Naive B cell (primary cell): ENCODE measurements around the gene NUP37. TPM values are rescaled to one million over a fixed set of nuclear protein-coding genes. Genes with fewer than 3 reads are reported as not detected.
A peak's percentile ranks its signal among the peaks of the same experiment; 100 is the strongest.

Experiments
- ATAC-seq, 2 donors: fragments of 150-1000 bp; cut with Tn5 transposase; 2 replicates each; pipeline ENCODE4 v1.10.0; 2021; ENCODE audit warnings: low read depth in 2 of 2, mild to moderate bottlenecking in 2 of 2, moderate library complexity in 2 of 2
- DNase-seq: peaks from one replicate; pipeline ENCODE4 v3.0.0; 2022
- H3K27ac Mint-ChIP-seq, 6 donors: one replicate each; pipeline ENCODE4 v1.8.0; 2020 to 2022; ENCODE audit warnings: mild to moderate bottlenecking in 6 of 6, mixed read lengths in 6 of 6, moderate library complexity in 5 of 6, inconsistent platforms in 2 of 6
- H3K27me3 Mint-ChIP-seq, 3 donors: one replicate each; pipeline ENCODE4 v1.8.0; 2021 to 2022; ENCODE audit warnings: mixed read lengths in 3 of 3, mild to moderate bottlenecking in 1 of 3
- H3K36me3 Mint-ChIP-seq, 2 donors: one replicate each; pipeline ENCODE4 v1.8.0; 2020 to 2022; ENCODE audit warnings: mixed read lengths in 2 of 2, inconsistent platforms in 1 of 2, mild to moderate bottlenecking in 1 of 2
- H3K4me1 Mint-ChIP-seq, 3 donors: one replicate each; pipeline ENCODE4 v1.8.0; 2020 to 2022; ENCODE audit warnings: mixed read lengths in 3 of 3, inconsistent platforms in 1 of 3, mild to moderate bottlenecking in 1 of 3, moderate library complexity in 1 of 3
- H3K4me3 Mint-ChIP-seq, 8 donors: one replicate each; pipeline ENCODE4 v1.8.0; 2020 to 2022; ENCODE audit warnings: mild to moderate bottlenecking in 8 of 8, mixed read lengths in 8 of 8, moderate library complexity in 8 of 8, inconsistent platforms in 2 of 8
- H3K9me3 Mint-ChIP-seq, 7 donors: one replicate each; pipeline ENCODE4 v1.8.0; 2020 to 2022; ENCODE audit warnings: mixed read lengths in 7 of 7, mild to moderate bottlenecking in 5 of 7, inconsistent platforms in 2 of 7, moderate library complexity in 1 of 7
- polyA plus RNA-seq, 6 donors: library from polyadenylated mRNA; unstranded; fragments of 300-500 nt; fragmentation: Illumina TruSeq; gene quantifications; one replicate each; pipeline ENCODE4 v1.2.3, GENCODE V29; 2021; ENCODE audit warnings: low read depth in 6 of 6

Gene NUP37
- polyA plus RNA-seq, 6 donors from 2014 or later, result 31.4 to 39.6 (median 37.6) TPM

DNA sequence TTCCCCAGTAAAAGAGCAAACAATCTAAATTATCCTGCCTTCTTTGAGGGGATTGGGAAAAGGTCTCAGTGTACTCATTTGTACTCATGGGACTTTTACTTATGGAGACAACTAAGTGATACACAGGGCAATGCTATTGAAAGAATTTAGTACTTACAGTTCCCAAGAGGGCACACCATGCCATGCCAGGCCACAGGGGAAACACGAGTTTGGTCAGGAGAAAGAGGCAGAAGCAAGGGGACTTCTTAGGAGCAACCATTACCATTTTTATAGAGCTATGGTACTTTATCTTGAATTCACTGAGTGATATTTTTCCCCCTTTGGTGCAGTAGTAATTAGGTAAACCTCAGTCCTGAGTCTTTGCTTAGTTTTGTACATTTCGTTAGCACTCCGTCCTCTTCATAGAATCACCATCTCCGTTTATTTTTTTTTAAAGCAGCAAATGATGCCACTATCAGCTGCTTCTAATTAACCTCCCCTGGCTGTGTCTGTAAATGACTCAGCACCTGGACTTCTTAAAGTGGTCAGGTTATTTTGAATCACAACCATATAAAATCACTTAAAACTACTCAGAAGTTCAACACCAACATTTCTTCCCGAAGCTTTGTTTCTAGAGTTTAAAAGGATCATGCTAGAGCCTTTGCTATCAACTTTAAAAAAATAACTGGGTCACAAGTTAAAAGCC is 52.2 kb downstream of the NUP37 start:
- DNase-seq (no peak), ATAC-seq (no peak)
- no peaks in the 10 kb centered on the region for H3K36me3 Mint-ChIP-seq
- peaks cover 0 to 3% (median 0%) of the 10 kb centered on the region in 3 donors for H3K4me1 Mint-ChIP-seq
- H3K4me3 Mint-ChIP-seq, result no peak overlapping the region
- H3K9me3 Mint-ChIP-seq, result no peaks in the 10 kb centered on the region
- H3K27me3 Mint-ChIP-seq, result peaks cover 0 to 20% (median 8%) of the 10 kb centered on the region in 3 donors
- no peak overlapping the region for H3K27ac Mint-ChIP-seq

DNA sequence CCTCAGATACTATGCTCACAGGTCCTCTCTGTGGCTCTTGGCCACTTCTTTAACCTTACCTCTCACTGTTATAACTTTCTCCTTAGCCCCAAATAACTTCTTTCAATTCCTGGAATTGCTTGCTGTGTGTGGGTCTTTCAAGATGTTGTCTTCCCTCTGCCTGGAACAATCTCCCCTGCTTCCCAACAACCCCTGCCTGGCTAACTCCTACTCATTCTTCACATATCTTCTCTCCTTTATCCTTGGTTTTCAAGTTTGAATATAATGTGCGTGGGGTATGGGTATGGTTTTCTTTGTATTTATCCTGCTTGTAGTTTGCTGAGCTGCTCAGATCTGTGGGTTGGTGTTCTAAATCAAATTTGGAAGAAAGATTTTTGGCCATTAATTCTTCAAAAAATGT is 55.4 kb downstream of the NUP37 start:
- Mint-ChIP-seq H3K4me3 (peak overlapping the region in 1 of 8 donors; percentile 36), H3K27me3 (peaks cover 0 to 20% (median 8%) of the 10 kb centered on the region in 3 donors), H3K36me3 (no peaks in the 10 kb centered on the region), H3K27ac (no peak overlapping the region), H3K4me1 (peaks cover 11 to 27% (median 11%) of the 10 kb centered on the region in 3 donors), H3K9me3 (no peaks in the 10 kb centered on the region)
- ATAC-seq (no peak), DNase-seq (no peak)

DNA sequence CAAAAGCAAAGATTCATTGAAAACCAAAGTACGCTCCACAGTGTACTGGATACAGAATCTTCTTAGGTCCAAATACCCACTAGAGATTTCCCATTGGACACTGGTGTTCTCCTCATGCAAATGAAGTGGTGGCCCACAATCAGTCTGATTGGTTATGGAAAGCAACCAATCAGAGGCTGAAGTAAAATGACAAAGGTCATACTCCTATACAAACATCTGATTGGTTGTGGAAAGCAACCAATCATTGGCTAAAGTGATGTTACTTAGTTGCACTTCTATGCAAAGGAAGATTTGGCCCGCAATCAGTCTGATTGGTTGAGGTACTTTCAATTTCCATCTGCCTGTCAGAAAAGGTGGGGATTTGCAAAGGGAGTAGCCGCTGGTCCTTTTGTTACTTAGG is 56.8 kb downstream of the NUP37 start:
- H3K4me3 Mint-ChIP-seq, result peak overlapping the region in 2 of 8 donors; percentile 95 to 98
- H3K9me3 Mint-ChIP-seq, result peaks cover 0 to 2% (median 0%) of the 10 kb centered on the region in 7 donors
- peaks cover 0 to 20% (median 8%) of the 10 kb centered on the region in 3 donors for H3K27me3 Mint-ChIP-seq
- H3K36me3 Mint-ChIP-seq, result peaks cover 7 to 8% of the 10 kb centered on the region in 2 donors
- DNase-seq (no peak), ATAC-seq (no peak)
- peaks cover 16 to 31% (median 17%) of the 10 kb centered on the region in 3 donors for H3K4me1 Mint-ChIP-seq
- H3K27ac Mint-ChIP-seq, result no peak overlapping the region

DNA sequence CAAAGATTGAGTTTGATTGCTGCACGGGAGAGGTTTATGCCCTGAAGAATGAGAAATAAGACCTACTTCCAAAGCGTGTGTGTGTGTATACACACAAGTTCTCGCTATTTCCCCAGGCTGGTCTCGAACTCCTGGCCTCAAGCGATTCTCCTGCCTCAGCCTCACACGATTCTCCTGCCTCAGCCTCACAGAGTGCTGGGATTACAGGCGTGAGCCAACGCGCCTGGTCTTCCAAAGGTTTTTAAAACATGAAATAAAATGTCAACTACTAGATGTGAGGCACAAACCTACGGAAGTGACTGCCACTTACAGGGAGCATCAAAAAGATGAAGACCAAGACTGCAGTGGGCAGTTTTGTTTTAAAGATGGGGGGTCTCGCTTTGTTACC is 57.5 kb downstream of the NUP37 start:
- DNase-seq, result no peak
- H3K4me3 Mint-ChIP-seq, result peak overlapping the region in 7 of 8 donors; percentile 89 to 99 (median 97)
- H3K4me1 Mint-ChIP-seq, result peaks cover 16 to 36% (median 22%) of the 10 kb centered on the region in 3 donors
- ATAC-seq, result no peak
- H3K9me3 Mint-ChIP-seq, result peaks cover 0 to 2% (median 0%) of the 10 kb centered on the region in 7 donors
- H3K27ac Mint-ChIP-seq, result peak overlapping the region in 4 of 6 donors; percentile 97 to 100 (median 99)
- H3K27me3 Mint-ChIP-seq, result peaks cover 0 to 20% (median 8%) of the 10 kb centered on the region in 3 donors
- H3K36me3 Mint-ChIP-seq, result peaks cover 7 to 8% of the 10 kb centered on the region in 2 donors

DNA sequence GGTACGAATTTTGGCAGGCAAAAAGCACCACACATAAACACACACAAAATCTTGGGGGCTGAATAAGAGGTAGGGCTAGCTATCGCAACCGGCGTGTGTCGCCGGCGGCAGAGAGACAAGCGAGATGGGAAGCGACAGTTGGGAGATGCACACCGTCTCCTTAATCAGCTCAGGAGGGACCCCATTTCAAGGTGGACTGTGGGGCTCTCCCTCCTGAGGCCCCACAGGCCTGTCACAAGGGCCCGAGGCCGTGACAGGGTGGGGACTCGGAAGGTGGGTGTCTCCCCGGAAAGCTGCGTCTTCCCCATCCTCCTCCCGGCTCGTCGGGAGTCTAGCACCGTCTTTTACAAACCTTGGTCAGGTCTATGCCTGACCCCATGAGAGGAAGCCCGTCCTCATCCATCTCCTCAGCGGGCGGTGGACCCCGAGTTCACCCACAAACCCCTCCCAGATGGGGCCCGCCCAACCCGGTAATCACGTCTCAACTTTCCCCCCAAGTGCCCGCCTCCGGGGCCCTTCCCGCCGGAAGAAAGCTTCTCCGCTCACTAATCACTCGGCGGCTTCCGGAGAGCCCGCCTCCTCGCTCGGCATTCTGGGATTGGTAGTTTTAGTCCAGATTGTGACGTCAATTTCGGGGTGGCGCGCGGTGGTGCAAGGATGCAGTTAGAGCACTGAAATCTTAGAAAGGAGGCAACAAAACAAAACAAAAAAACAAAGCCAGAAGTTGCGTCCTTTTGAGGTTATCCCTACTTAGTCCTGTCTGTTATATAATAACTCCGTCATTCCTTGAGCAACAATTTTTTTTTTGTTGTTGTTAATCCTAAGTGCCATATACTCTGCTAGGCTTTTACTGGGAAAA is 58.1 kb downstream of the NUP37 start, which contains the start of gene WASHC3:
WASHC3 (minus strand) TSS at position 432 of the 859 bp plus-strand sequence; CDS start at position 403, 29 bp downstream.
- DNase-seq, result peak; percentile 94
- H3K36me3 Mint-ChIP-seq, result peaks cover 8% of the 10 kb centered on the region in 2 donors
- H3K27me3 Mint-ChIP-seq, result peaks cover 0 to 20% (median 8%) of the 10 kb centered on the region in 3 donors
- peak; percentile 87 to 91 for ATAC-seq
- peak within 1 kb of the TSS; percentile 91 to 100 (median 99) for H3K27ac Mint-ChIP-seq
- peaks cover 20 to 36% (median 24%) of the 10 kb centered on the region in 3 donors for H3K4me1 Mint-ChIP-seq
- peak within 1 kb of the TSS; percentile 89 to 99 (median 98) for H3K4me3 Mint-ChIP-seq
- peaks cover 0 to 2% (median 0%) of the 10 kb centered on the region in 7 donors for H3K9me3 Mint-ChIP-seq

DNA sequence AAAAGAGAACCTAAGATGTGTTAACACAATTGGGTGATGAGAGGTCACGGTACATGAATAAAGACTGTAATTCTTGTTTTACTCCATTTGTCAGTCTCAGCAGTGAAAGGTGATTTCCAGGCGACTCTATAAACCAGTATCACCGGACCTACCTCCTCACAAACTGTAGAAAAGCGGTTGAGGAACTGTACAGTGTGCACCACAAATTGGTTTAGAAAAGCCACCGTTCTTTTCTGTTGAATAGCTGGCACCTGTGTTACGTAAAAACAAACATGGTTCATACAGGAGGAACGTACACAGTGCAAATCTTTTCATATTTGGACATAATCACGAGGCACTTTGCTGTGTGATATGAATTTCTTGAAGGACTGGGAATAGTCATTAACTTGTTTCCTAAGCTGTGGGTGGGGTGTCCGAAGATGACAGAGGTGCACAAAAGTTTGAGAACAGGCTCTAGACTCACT is 58.8 kb downstream of the NUP37 start:
- Mint-ChIP-seq H3K4me1 (peaks cover 26 to 39% (median 29%) of the 10 kb centered on the region in 3 donors), H3K9me3 (peaks cover 0 to 2% (median 0%) of the 10 kb centered on the region in 7 donors), H3K36me3 (peaks cover 8 to 14% of the 10 kb centered on the region in 2 donors), H3K27me3 (peaks cover 0 to 20% (median 8%) of the 10 kb centered on the region in 3 donors), H3K27ac (peak overlapping the region; percentile 91 to 100 (median 99)), H3K4me3 (peak overlapping the region; percentile 89 to 99 (median 98))
- DNase-seq, result peak; percentile 45
- ATAC-seq, result peak; percentile 56 to 68

DNA sequence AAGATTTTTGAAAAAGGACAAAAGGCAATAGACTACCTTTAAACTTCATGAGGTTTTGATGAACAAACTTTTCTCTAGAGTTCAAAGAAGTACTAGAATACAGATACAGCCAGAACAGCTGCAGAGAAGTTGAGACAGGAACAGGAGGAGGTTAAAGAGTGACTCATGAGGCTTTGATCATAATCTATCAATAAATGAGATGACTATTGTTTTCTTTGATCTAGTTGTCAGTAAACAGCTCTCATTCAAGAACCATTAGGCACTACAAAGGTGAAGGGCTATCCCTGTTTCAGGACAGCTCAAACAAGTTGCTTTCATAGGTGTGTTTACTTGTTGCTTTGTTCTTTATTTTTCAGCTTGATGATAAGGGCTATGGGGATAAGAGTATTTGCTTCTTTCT is 60.6 kb downstream of the NUP37 start:
- DNase-seq (no peak), ATAC-seq (no peak)
- Mint-ChIP-seq H3K36me3 (peaks cover 16 to 20% of the 10 kb centered on the region in 2 donors), H3K27me3 (peaks cover 0 to 7% (median 0%) of the 10 kb centered on the region in 3 donors), H3K4me1 (peaks cover 29 to 43% (median 31%) of the 10 kb centered on the region in 3 donors), H3K9me3 (peaks cover 0 to 2% (median 0%) of the 10 kb centered on the region in 7 donors), H3K27ac (peak overlapping the region in 3 of 6 donors; percentile 28 to 50 (median 47)), H3K4me3 (peak overlapping the region in 1 of 8 donors; percentile 95)

DNA sequence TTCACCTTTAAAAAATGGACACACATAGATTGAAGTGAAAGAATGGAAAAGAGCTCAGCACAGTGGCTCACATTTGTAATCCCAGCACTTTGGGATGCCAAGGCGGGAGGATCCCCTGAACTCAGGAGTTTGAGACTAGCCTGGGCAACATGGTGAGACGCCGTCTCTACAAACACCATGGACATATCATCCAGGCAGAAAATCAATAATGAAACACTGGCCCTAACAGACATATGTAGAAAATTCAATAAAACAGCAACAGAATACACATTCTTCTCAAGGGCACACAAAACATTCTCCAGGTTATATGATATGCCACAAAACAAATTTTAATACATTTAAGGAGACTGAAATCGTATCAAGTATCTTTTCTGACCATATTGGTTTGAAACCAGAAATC is 65.6 kb downstream of the NUP37 start:
- H3K27ac Mint-ChIP-seq, result peak overlapping the region in 1 of 6 donors; percentile 62
- ATAC-seq (no peak), DNase-seq (no peak)
- H3K9me3 Mint-ChIP-seq, result peaks cover 0 to 2% (median 0%) of the 10 kb centered on the region in 7 donors
- H3K27me3 Mint-ChIP-seq, result no peaks in the 10 kb centered on the region
- no peak overlapping the region for H3K4me3 Mint-ChIP-seq
- peaks cover 27% of the 10 kb centered on the region in 2 donors for H3K36me3 Mint-ChIP-seq
- peaks cover 35 to 48% (median 43%) of the 10 kb centered on the region in 3 donors for H3K4me1 Mint-ChIP-seq

DNA sequence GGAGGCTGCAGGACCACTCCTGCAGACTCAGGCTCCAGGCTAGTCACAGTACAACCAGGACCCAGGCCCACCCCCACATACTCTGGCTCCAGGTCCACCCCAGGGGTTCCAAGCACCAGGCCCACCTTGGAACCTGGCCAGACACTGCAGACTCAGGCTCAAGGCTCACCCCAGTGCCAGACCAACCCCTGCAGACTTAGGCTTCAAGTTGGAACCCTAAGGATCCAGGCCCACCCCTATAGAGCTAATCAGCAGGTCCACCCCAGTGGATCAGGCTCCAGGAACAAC is 66.9 kb downstream of the NUP37 start:
- peaks cover 18 to 19% of the 10 kb centered on the region in 2 donors for H3K36me3 Mint-ChIP-seq
- peaks cover 30 to 42% (median 39%) of the 10 kb centered on the region in 3 donors for H3K4me1 Mint-ChIP-seq
- H3K27me3 Mint-ChIP-seq, result no peaks in the 10 kb centered on the region
- DNase-seq (no peak), ATAC-seq (no peak)
- H3K27ac Mint-ChIP-seq, result no peak overlapping the region
- H3K9me3 Mint-ChIP-seq, result no peaks in the 10 kb centered on the region
- no peak overlapping the region for H3K4me3 Mint-ChIP-seq

DNA sequence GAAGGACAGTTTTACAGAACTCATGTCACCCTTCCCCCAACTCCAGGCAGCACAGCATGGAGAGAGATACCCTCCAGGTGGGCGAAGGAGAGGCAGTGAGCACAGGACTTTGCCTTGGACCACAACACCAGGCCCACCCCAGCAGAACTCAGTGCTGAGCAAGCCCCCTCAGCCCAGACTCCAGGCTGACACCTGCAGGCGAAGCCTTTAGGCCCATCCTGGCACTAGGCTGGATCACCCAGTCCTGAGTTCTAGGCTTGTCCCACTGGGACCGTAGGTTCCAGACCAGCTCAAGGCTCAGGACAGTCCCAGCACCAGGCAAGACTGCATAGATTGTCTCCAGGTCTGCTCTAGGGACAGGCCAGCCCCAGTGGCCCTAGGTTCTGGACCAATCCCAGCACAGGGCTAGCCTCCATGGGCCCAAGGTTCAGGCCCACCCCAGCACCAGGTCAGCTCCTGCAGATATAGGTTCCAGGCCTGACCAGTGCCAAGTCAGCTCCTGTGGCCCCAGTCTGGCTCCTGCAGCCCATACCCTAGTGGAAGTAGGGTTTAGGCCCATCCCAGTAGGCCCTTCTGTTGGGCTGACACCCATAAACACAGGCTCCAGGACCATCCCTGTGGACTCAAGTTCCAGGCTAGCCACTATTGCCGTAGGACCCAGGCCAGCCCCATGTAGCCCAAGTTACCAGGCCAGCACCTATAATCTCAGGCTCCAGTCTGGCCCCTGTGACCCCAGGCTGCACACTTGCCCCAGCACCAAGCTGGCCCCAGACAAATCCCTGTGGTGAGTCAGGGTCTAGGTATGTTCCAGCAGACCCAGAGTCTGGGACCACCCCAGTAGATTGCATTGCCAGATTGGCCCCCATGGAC is 67.5 kb downstream of the NUP37 start:
- no peaks in the 10 kb centered on the region for H3K9me3 Mint-ChIP-seq
- H3K27ac Mint-ChIP-seq, result peak overlapping the region in 3 of 6 donors; percentile 22 to 34 (median 30)
- no peak for DNase-seq
- no peak for ATAC-seq
- H3K4me1 Mint-ChIP-seq, result peaks cover 30 to 37% (median 34%) of the 10 kb centered on the region in 3 donors
- peaks cover 18 to 19% of the 10 kb centered on the region in 2 donors for H3K36me3 Mint-ChIP-seq
- H3K27me3 Mint-ChIP-seq, result no peaks in the 10 kb centered on the region
- H3K4me3 Mint-ChIP-seq, result peak overlapping the region in 1 of 8 donors; percentile 9

DNA sequence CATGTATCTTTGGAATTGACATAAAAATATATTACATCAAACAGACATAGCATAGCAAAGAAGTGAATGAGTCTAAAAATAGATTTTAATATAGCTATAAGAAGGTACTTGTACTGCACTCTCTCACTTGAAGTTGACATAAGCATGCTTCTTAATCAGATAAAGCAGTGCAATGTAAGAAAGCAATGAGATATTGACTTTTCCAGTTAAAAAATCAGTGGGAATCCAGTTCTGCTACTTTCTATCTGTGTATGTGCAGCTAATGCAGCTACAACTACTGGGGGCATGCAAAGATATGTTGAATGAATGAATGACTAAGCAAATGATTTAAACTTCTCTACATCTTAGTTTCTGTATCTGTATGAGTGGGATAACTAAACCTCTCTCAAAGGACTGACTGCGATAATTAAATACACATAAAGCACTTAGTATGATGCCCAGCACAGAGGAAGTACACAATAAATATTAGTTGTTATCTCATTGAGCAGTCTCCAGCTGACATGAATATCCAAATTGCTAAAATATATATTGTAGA is 68.4 kb downstream of the NUP37 start:
- H3K36me3 Mint-ChIP-seq, result peaks cover 16 to 18% of the 10 kb centered on the region in 2 donors

DNA sequence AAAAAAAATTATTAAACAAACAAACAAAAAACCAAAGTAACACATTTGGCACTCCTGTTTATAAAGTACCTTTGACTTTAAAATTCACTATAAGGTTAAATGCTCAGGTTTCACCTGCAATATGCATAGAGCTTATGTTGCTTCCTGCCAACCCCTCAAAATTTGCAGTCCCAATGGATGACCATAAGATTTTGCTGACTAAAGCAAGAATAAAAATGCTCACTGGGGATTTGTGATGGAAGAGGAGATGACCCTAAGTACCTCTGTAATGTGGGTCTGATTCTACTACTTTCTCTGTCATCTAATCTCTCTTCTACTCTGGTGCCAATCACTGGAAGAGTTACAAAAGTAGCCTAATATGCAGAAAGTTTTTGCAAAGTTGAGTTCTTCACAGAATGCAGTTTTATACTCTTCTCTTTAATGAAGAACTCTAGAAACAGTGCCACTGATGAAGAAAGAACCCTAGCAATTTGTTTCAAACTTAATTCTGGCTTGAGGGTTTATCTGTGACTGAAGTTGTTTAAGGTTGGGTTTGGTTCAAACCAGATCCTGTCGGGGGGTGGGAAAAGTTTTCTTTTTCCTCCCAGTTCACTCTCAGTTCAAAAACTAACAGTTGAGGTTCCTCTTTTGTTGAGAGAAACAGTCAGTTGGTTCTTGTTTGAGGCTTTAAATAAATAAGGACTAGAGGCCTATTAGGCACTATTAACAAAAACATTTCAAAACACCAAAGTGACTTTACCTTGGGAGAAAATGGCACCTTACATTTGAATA is 69.1 kb downstream of the NUP37 start:
- no peak overlapping the region for H3K4me3 Mint-ChIP-seq
- H3K4me1 Mint-ChIP-seq, result peaks cover 21 to 31% (median 30%) of the 10 kb centered on the region in 3 donors

More for the DNA sequence above, 68.4 kb downstream of the NUP37 start:
- Mint-ChIP-seq H3K27ac (peak overlapping the region; percentile 9 to 89 (median 32)), H3K4me1 (peaks cover 24 to 33% (median 32%) of the 10 kb centered on the region in 3 donors), H3K4me3 (no peak overlapping the region), H3K27me3 (no peaks in the 10 kb centered on the region), H3K9me3 (no peaks in the 10 kb centered on the region)
- ATAC-seq (no peak), DNase-seq (no peak)

More for the DNA sequence above, 69.1 kb downstream of the NUP37 start:
- ATAC-seq (no peak), DNase-seq (no peak)
- H3K27ac Mint-ChIP-seq, result peak overlapping the region; percentile 9 to 50 (median 29)
- no peaks in the 10 kb centered on the region for H3K27me3 Mint-ChIP-seq
- no peaks in the 10 kb centered on the region for H3K9me3 Mint-ChIP-seq
- H3K36me3 Mint-ChIP-seq, result peaks cover 13 to 18% of the 10 kb centered on the region in 2 donors
